Measurements from ENCODE around the gene ERCC6L.
"Not testable (repeated sequence)": the region's sequence is repeated elsewhere in the genome, so short reads cannot be mapped to it uniquely, and the experiment has no call there.

ERCC6L gene

DNA sequence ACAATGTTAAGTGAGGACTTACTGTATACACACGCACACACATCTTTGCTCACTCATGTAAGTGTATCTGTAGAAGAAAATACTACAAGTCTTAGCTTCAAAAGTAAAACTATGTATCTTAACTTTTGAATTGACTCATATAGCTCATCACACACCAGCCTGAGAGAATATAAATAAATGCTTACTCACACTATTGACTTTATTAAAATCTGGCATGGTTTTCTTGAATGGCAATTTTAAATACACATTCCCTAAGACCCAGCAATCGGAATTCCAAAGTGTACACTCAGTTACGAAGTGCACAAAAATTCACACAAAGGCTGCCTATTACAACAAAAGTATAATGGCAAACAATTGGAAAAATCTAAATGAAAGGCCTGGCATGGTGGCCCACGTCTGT is 2.0 kb downstream of the ERCC6L start:
- DNase-seq (ENCODE audit: insufficient read length, low spot score), result no peak
- FAIRE-seq, result no peak
- no peak for TF ChIP-seq SPI1 (IDR thresholded peaks at IDR 0.05; ENCODE audit: low read depth, low read length)
- TF ChIP-seq POU2F2 (IDR thresholded peaks at IDR 0.05; ENCODE audit: low read depth, low read length), result no peak
- no peak for TF ChIP-seq TAF1 (IDR thresholded peaks at IDR 0.05; ENCODE audit: low read depth, low read length)
- no peak for TF ChIP-seq POLR2AphosphoS5 (IDR thresholded peaks at IDR 0.05; ENCODE audit: low read depth, low read length)
- no peak for TF ChIP-seq POLR2A (IDR thresholded peaks at IDR 0.05; ENCODE audit: low read depth, low read length)

DNA sequence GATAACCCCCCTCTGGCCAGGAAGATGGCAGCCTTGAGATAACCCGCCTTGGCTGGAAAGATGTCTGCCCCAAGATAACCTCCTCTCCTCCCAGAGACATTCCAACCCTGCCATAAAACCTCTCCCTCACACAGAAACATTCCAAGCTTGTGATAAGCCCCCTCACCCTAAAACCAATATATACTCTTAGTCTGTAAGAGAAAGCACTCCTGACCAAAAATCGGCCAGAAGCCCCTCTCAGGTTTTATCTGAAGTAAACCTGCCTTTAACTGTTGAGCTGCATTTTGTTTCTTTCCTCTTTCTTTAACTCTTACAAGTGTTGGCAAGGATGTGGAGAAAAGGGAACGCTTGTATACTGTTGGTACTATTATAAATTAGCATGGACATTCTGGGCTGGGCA is 8.5 kb downstream of the ERCC6L start:
- TF ChIP-seq PAX5 (IDR thresholded peaks at IDR 0.05; ENCODE audit: insufficient read depth, low read length, severe bottlenecking), result no peak
- TF ChIP-seq POLR2AphosphoS5 (IDR thresholded peaks at IDR 0.05; ENCODE audit: low read depth, low read length), result no peak
- TF ChIP-seq POU2F2 (IDR thresholded peaks at IDR 0.05; ENCODE audit: low read depth, low read length), result no peak
- TF ChIP-seq POLR2A (IDR thresholded peaks at IDR 0.05; ENCODE audit: low read depth, low read length), result no peak
- TF ChIP-seq TAF1 (IDR thresholded peaks at IDR 0.05; ENCODE audit: low read depth, low read length), result no peak
- no peak for TF ChIP-seq SPI1 (IDR thresholded peaks at IDR 0.05; ENCODE audit: low read depth, low read length)
- no peak for DNase-seq (ENCODE audit: insufficient read length, low spot score)
- no peak for FAIRE-seq

DNA sequence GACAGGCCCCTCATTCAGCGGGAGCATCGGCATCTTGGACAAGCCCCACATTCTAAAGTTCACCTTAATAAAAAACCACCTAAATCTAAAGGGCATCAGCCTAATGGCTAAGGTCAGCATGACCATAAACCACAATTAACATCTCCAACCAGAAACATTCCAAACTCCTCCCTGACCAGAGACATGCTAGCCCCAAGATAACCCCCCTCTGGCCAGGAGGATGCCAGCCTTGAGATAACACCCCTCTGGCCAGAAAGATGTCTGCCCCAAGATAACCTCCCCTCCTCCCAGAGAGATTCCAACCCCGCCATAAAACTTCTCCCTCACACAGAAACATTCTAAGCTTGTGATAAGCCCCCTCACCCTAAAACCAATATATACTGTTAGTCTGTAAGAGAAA is 18.5 kb downstream of the ERCC6L start:
- FAIRE-seq; DNase-seq (ENCODE audit: insufficient read length, low spot score): not testable (repeated sequence)

DNA sequence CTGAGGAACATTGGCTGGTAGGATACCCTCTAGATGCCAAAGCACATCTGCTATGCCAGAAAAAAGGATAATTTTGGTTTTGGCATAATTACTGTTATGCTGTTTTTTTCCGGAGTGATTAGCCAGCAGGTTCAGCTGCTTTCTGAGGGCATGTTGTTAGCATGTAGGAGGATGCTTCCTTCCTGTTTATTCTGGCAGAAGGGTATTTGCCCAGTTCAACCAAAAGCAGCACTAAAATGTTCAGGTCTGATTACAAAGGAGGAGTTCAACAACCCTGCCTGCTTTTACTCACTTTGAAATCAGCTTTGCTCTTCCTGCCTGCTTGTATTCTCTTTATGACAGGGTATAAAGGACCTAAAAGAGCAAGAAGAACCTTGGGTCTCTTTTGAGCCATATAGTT is 21.9 kb downstream of the ERCC6L start:
- no peak for TF ChIP-seq PAX5 (IDR thresholded peaks at IDR 0.05; ENCODE audit: insufficient read depth, low read length, severe bottlenecking)
- TF ChIP-seq TAF1 (IDR thresholded peaks at IDR 0.05; ENCODE audit: low read depth, low read length), result no peak
- TF ChIP-seq POLR2AphosphoS5 (IDR thresholded peaks at IDR 0.05; ENCODE audit: low read depth, low read length), result no peak
- no peak for TF ChIP-seq SPI1 (IDR thresholded peaks at IDR 0.05; ENCODE audit: low read depth, low read length)
- TF ChIP-seq POU2F2 (IDR thresholded peaks at IDR 0.05; ENCODE audit: low read depth, low read length), result no peak
- DNase-seq (ENCODE audit: insufficient read length, low spot score) (no peak), FAIRE-seq (no peak)

DNA sequence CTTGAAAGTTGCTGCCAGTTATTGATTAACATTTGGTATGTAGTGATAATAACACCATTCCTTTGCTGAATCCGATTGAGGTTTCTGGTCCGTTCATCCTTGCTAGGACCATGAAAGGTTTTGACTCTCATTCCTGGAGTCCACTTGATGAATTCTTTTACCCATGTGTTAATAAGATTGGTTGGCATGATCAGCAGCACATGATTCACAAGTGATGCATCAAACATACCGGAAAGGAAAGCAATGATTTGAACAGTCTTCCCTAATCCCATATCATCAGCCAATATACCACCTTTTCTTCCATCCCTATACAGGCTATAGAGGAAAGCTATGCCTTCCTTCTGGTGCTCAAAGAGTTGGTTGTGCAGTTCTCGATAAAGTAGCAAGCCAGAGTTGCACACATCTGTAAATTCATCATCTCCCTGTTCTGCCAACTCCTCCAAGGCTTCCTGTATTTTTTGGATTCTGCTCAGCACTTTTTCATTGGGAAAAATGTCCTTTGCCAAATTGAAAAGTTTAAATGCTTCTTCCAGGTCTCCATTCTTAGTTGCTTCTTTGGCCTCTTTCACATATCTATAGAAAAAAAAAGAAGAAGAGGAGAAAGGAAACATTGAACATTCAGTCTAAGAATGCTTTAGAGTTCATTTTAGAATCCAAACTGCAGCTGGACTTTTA is 30.6 kb downstream of the ERCC6L start:
- DNase-seq (ENCODE audit: insufficient read length, low spot score) (no peak), FAIRE-seq (no peak)
- TF ChIP-seq POU2F2 (IDR thresholded peaks at IDR 0.05; ENCODE audit: low read depth, low read length), result no peak
- no peak for TF ChIP-seq POLR2AphosphoS5 (IDR thresholded peaks at IDR 0.05; ENCODE audit: low read depth, low read length)
- no peak for TF ChIP-seq POLR2A (IDR thresholded peaks at IDR 0.05; ENCODE audit: low read depth, low read length)
- TF ChIP-seq SPI1 (IDR thresholded peaks at IDR 0.05; ENCODE audit: low read depth, low read length), result no peak
- TF ChIP-seq PAX5 (IDR thresholded peaks at IDR 0.05; ENCODE audit: insufficient read depth, low read length, severe bottlenecking), result no peak
- TF ChIP-seq TAF1 (IDR thresholded peaks at IDR 0.05; ENCODE audit: low read depth, low read length), result no peak

DNA sequence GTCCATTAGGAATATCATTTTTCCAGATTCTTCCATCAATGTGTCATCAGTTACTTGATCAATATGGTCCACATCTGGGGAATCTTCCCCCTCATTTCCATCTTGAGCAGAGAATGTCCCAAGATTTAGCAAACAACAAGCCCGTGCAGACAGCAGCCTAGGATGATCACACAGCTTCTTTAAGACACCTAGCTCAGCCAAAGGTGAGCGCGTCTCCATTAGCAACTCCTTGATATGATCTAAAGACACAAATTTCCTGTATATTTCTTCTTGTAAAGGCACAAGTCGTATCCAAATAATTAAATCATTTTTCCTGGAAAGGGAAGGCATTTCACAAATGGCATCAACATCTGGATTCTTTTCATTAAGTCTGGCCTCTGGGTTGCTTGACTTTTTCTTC is 31.5 kb downstream of the ERCC6L start:
- FAIRE-seq (no peak), DNase-seq (ENCODE audit: insufficient read length, low spot score) (no peak)
- no peak for TF ChIP-seq SPI1 (IDR thresholded peaks at IDR 0.05; ENCODE audit: low read depth, low read length)
- TF ChIP-seq TAF1 (IDR thresholded peaks at IDR 0.05; ENCODE audit: low read depth, low read length), result no peak
- no peak for TF ChIP-seq PAX5 (IDR thresholded peaks at IDR 0.05; ENCODE audit: insufficient read depth, low read length, severe bottlenecking)
- no peak for TF ChIP-seq POLR2A (IDR thresholded peaks at IDR 0.05; ENCODE audit: low read depth, low read length)
- no peak for TF ChIP-seq POU2F2 (IDR thresholded peaks at IDR 0.05; ENCODE audit: low read depth, low read length)
- no peak for TF ChIP-seq POLR2AphosphoS5 (IDR thresholded peaks at IDR 0.05; ENCODE audit: low read depth, low read length)

- TF ChIP-seq POLR2AphosphoS5 (IDR thresholded peaks at IDR 0.05; ENCODE audit: low read depth, low read length), result no peak
- TF ChIP-seq SPI1 (IDR thresholded peaks at IDR 0.05; ENCODE audit: low read depth, low read length), result no peak
- no peak for TF ChIP-seq TAF1 (IDR thresholded peaks at IDR 0.05; ENCODE audit: low read depth, low read length)
- TF ChIP-seq POLR2A (IDR thresholded peaks at IDR 0.05; ENCODE audit: low read depth, low read length), result no peak
- TF ChIP-seq POU2F2 (IDR thresholded peaks at IDR 0.05; ENCODE audit: low read depth, low read length), result no peak
- no peak for TF ChIP-seq PAX5 (IDR thresholded peaks at IDR 0.05; ENCODE audit: insufficient read depth, low read length, severe bottlenecking)
- DNase-seq (ENCODE audit: insufficient read length, low spot score) (no peak), FAIRE-seq (no peak)
Measured at GRCh38 chrX:72205706-72206105, 33.1 kb downstream of the ERCC6L start.

DNA sequence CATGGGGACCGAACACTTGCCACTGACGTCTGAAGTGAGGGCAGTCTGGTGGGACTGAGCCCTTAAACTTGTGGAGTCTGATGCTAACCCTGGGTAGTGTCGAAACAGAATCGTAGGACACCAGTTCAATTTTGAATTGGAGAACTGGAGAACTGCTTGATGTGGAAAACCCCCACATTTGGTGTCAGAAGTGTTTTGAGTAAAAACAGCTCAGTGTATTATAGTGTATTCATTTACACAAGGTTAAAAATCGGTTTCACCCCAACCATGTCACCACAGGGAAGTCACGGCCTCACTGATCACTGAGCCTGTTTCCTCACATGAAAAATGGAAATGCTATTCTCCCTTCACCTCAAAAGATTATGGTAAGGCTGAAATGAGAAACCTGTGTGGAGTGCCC is 35.4 kb downstream of the ERCC6L start:
- TF ChIP-seq PAX5 (IDR thresholded peaks at IDR 0.05; ENCODE audit: insufficient read depth, low read length, severe bottlenecking) (no peak), SPI1 (IDR thresholded peaks at IDR 0.05; ENCODE audit: low read depth, low read length) (no peak), POLR2A (IDR thresholded peaks at IDR 0.05; ENCODE audit: low read depth, low read length) (no peak), POLR2AphosphoS5 (IDR thresholded peaks at IDR 0.05; ENCODE audit: low read depth, low read length) (no peak)
- no peak for FAIRE-seq

GRCh38 chrX:72202792-72203401 is 35.9 kb downstream of the ERCC6L start:
- no peak for TF ChIP-seq TAF1 (IDR thresholded peaks at IDR 0.05; ENCODE audit: low read depth, low read length)
- no peak for TF ChIP-seq SPI1 (IDR thresholded peaks at IDR 0.05; ENCODE audit: low read depth, low read length)
- no peak for TF ChIP-seq POU2F2 (IDR thresholded peaks at IDR 0.05; ENCODE audit: low read depth, low read length)
- TF ChIP-seq POLR2AphosphoS5 (IDR thresholded peaks at IDR 0.05; ENCODE audit: low read depth, low read length), result no peak
- TF ChIP-seq PAX5 (IDR thresholded peaks at IDR 0.05; ENCODE audit: insufficient read depth, low read length, severe bottlenecking), result no peak
- no peak for DNase-seq (ENCODE audit: insufficient read length, low spot score)
- FAIRE-seq, result no peak

More for the DNA sequence above, 35.4 kb downstream of the ERCC6L start:
- no peak for DNase-seq (ENCODE audit: insufficient read length, low spot score)

GRCh38 chrX:72201836-72202536 is 36.8 kb downstream of the ERCC6L start:
- no peak for FAIRE-seq
- DNase-seq (ENCODE audit: insufficient read length, low spot score), result no peak
- TF ChIP-seq TAF1 (IDR thresholded peaks at IDR 0.05; ENCODE audit: low read depth, low read length) (no peak), SPI1 (IDR thresholded peaks at IDR 0.05; ENCODE audit: low read depth, low read length) (no peak), POLR2AphosphoS5 (IDR thresholded peaks at IDR 0.05; ENCODE audit: low read depth, low read length) (no peak), POU2F2 (IDR thresholded peaks at IDR 0.05; ENCODE audit: low read depth, low read length) (no peak), PAX5 (IDR thresholded peaks at IDR 0.05; ENCODE audit: insufficient read depth, low read length, severe bottlenecking) (no peak), POLR2A (IDR thresholded peaks at IDR 0.05; ENCODE audit: low read depth, low read length) (no peak)

All from GM12891 (cell line).